Erythroblast (primary cell): ENCODE results near the gene TPSAB1.

Experiments used
- GATA1 ChIP-seq: IDR thresholded peaks from 2 replicates; pipeline ENCODE4 v1.6.1; 2011; ENCODE audit warnings: low read depth, mild to moderate bottlenecking, control low read depth, low read length, moderate library complexity
- POLR2A ChIP-seq: IDR thresholded peaks from 2 replicates; pipeline ENCODE4 v1.6.1; 2011; ENCODE audit warnings: mild to moderate bottlenecking, low read length

GRCh38 chr16:1237990-1238389 is 2.5 kb upstream of the TPSAB1 start:
- TF ChIP-seq POLR2A (no peak), GATA1 (no peak)
